PC-9 (cell line): ENCODE data around the gene SYT11. TPM values are rescaled to one million over a fixed set of nuclear protein-coding genes. Genes with fewer than 3 reads are reported as not detected.

Experiments
- BruUV-seq: library from RNA; stranded (reverse); fragments of 400-500 nt; replicated peaks from 2 replicates; lab custom pipeline; 2021; lab: Mats Ljungman, UMichigan
- CTCF ChIA-PET: fragments of 300-600 bp; sonication (Branson Sonifier 250); formaldehyde crosslinking; loops from one replicate; lab custom pipeline; 2022; ENCODE audit warnings: antibody characterized with exemption; lab: Charles Lee
- POLR2A ChIA-PET: fragments of 300-600 bp; sonication (Branson Sonifier 250); formaldehyde crosslinking; loops from one replicate; lab custom pipeline; 2022; ENCODE audit warnings: antibody characterized with exemption; ENCODE audit not compliant: unreplicated experiment; lab: Charles Lee
- DNase-seq, 2 experiments: peaks; one replicate each; pipeline versions ENCODE4 v3.0.0 to v3.0.0-alpha.2; 2015 to 2022; ENCODE audit warnings: mixed read lengths in 1 of 2
- H2AFZ ChIP-seq: fragments of 200-600 bp; sonication (generic); 2 replicates; pipeline ENCODE4 v1.8.1; 2017; ENCODE audit warnings: antibody characterized with exemption
- H3F3A ChIP-seq: fragments of 200-600 bp; sonication (generic); 2 replicates; pipeline ENCODE4 v1.8.1; 2017; ENCODE audit warnings: antibody characterized with exemption, mild to moderate bottlenecking, low read depth; ENCODE audit not compliant: insufficient read depth
- H3K27ac ChIP-seq: fragments of 200-600 bp; sonication (generic); 2 replicates; pipeline ENCODE4 v1.6.1; 2016; ENCODE audit warnings: mixed run types
- H3K27me3 ChIP-seq: fragments of 200-600 bp; sonication (generic); 2 replicates; pipeline ENCODE4 v1.6.1; 2016; ENCODE audit warnings: low read depth, mixed run types; ENCODE audit not compliant: insufficient read depth
- H3K36me3 ChIP-seq: fragments of 200-600 bp; sonication (generic); 2 replicates; pipeline ENCODE4 v1.6.1; 2016; ENCODE audit warnings: low read depth, mixed run types
- H3K4me1 ChIP-seq: fragments of 200-600 bp; sonication (generic); replicated peaks from 2 replicates; pipeline ENCODE4 v1.6.1; 2016; ENCODE audit warnings: mixed run types; ENCODE audit not compliant: insufficient read depth
- H3K4me2 ChIP-seq: fragments of 200-600 bp; sonication (generic); 2 replicates; pipeline ENCODE4 v1.6.1; 2017; ENCODE audit warnings: mixed run types
- H3K4me3 ChIP-seq: fragments of 200-600 bp; sonication (generic); 2 replicates; pipeline ENCODE4 v1.6.1; 2016; ENCODE audit warnings: mixed run types
- H3K79me2 ChIP-seq: fragments of 200-600 bp; sonication (generic); 2 replicates; pipeline ENCODE4 v1.6.1; 2017; ENCODE audit warnings: low read depth, mixed run types
- H3K9me2 ChIP-seq: fragments of 200-600 bp; sonication (generic); 2 replicates; pipeline ENCODE4 v1.8.1; 2017; ENCODE audit warnings: mild to moderate bottlenecking; ENCODE audit not compliant: insufficient read depth
- H3K9me3 ChIP-seq: fragments of 200-600 bp; sonication (generic); 2 replicates; pipeline ENCODE4 v1.8.1; 2016; ENCODE audit warnings: low read depth; ENCODE audit not compliant: insufficient read depth
- H4K20me1 ChIP-seq: fragments of 200-600 bp; sonication (generic); 2 replicates; pipeline ENCODE4 v1.8.1; 2017; ENCODE audit not compliant: insufficient read depth
- EZH2 ChIP-seq: fragments of 200-600 bp; sonication (generic); IDR thresholded peaks from 2 replicates; pipeline ENCODE4 v1.8.0; 2017; ENCODE audit warnings: antibody characterized with exemption, low read depth
- intact Hi-C: fragments of 100-400 bp; cut with micrococcal nuclease; formaldehyde crosslinking; loops from one replicate; pipeline ENCODE4 v1.10.0; 2022; ENCODE audit not compliant: unreplicated experiment
- total RNA-seq: library from RNA; stranded (reverse); gene quantifications from 2 replicates; pipeline ENCODE4 v1.2.3, GENCODE V29; 2021
- TF ChIP-seq, protein P1 (sequence below): fragments of 200-600 bp; sonication (generic); conservative IDR thresholded peaks from 2 replicates; pipeline ENCODE4 v1.6.1; 2017; ENCODE audit warnings: mixed run types, antibody characterized with exemption, mild to moderate bottlenecking, moderate library complexity

Gene SYT11
- total RNA-seq, 1 experiment from 2014 or later: 0.09 TPM

DNA sequence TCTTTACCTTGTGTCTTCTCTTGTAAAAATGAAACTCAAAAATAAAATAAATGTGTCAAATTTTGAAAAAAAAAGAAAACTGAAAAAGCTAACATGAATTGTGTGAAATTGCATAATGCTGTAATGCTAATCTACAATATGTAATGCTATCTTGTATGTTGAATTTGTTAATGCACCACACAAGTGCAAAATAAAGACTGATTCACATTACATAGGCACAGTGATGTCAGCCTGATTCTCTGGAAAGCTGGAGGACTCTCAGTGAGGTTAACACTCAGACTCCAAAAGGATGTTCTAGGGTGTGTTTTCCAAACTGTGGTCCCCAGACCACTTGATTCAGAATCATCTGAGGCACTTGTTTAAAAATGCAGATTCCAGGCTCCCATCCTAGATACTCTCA, 25.6 kb downstream of the SYT11 start:
- TF ChIP-seq EZH2: no peak
- TF ChIP-seq, protein P1, sequence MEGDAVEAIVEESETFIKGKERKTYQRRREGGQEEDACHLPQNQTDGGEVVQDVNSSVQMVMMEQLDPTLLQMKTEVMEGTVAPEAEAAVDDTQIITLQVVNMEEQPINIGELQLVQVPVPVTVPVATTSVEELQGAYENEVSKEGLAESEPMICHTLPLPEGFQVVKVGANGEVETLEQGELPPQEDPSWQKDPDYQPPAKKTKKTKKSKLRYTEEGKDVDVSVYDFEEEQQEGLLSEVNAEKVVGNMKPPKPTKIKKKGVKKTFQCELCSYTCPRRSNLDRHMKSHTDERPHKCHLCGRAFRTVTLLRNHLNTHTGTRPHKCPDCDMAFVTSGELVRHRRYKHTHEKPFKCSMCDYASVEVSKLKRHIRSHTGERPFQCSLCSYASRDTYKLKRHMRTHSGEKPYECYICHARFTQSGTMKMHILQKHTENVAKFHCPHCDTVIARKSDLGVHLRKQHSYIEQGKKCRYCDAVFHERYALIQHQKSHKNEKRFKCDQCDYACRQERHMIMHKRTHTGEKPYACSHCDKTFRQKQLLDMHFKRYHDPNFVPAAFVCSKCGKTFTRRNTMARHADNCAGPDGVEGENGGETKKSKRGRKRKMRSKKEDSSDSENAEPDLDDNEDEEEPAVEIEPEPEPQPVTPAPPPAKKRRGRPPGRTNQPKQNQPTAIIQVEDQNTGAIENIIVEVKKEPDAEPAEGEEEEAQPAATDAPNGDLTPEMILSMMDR: no peak
- H3K27me3 ChIP-seq: no peaks in the 10 kb centered on the region
- no TSS peak for BruUV-seq
- ChIA-PET POLR2A (no interaction called here), CTCF (no interaction called here)
- H3K9me2 ChIP-seq: no peaks in the 10 kb centered on the region
- intact Hi-C loops: no loop called here
- H4K20me1 ChIP-seq: no peaks in the 10 kb centered on the region
- no peaks in the 10 kb centered on the region for H3F3A ChIP-seq
- no peaks in the 10 kb centered on the region for H3K36me3 ChIP-seq
- no peak overlapping the region for H3K4me2 ChIP-seq
- no peaks in the 10 kb centered on the region for H3K79me2 ChIP-seq
- H3K27ac ChIP-seq: no peak overlapping the region
- no peak overlapping the region for H2AFZ ChIP-seq
- no peaks in the 10 kb centered on the region for H3K9me3 ChIP-seq
- H3K4me3 ChIP-seq: no peak overlapping the region
- DNase-seq: no peak
- H3K4me1 ChIP-seq: no peaks in the 10 kb centered on the region

DNA sequence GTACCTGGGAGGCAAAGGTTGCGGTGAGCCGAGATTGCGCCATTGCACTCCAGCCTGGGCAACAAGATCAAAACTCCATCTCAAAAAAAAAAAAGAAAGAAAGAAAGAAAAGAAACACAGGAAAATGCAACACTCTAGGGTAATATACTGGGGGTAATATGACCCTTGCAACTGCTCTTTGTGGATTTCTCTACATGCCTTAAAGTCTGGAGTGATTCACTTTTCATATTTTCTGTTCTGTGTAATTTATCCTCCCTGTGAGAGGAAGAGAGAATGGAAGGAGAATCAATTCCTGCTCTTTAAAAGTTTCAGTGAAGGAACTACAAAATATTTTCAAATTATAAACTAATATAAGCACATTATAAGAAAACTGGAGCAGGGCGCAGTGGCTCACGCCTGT, 29.1 kb downstream of the SYT11 start:
- ChIA-PET POLR2A (no interaction called here), CTCF (no interaction called here)
- intact Hi-C loops: no loop called here
- H3K9me3 ChIP-seq: no peaks in the 10 kb centered on the region
- H4K20me1 ChIP-seq: no peaks in the 10 kb centered on the region
- peaks cover 14% of the 10 kb centered on the region for H3K4me1 ChIP-seq
- no peaks in the 10 kb centered on the region for H3K27me3 ChIP-seq
- H3K4me3 ChIP-seq: no peak overlapping the region
- BruUV-seq: no TSS peak
- no peak overlapping the region for H2AFZ ChIP-seq
- H3K36me3 ChIP-seq: no peaks in the 10 kb centered on the region
- no peaks in the 10 kb centered on the region for H3K79me2 ChIP-seq
- H3K9me2 ChIP-seq: no peaks in the 10 kb centered on the region
- no peak overlapping the region for H3K4me2 ChIP-seq
- TF ChIP-seq, protein P1: no peak
- no peak for TF ChIP-seq EZH2
- DNase-seq: no peak
- peaks cover 19% of the 10 kb centered on the region for H3F3A ChIP-seq
- H3K27ac ChIP-seq: no peak overlapping the region

DNA sequence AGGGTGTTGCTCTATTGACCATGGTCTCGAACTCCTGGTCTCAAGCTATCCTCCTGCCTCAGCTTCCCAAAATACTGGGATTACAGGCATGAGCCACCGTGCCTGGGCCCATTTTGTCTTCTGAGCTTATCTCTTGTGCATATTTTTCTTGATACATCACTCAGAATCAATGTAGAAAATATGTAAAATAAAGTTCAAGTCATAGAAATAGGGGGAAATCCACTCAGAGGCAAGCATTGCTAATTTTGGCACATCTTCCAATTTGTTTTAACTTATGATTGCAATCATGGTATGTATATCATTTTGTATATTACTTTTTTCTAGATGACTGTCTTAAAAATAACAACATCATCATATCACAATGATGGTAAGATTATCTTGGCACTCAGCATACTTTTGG, 30.2 kb downstream of the SYT11 start:
- H3K4me1 ChIP-seq: peaks cover 24% of the 10 kb centered on the region
- no peaks in the 10 kb centered on the region for H4K20me1 ChIP-seq
- no peak for TF ChIP-seq EZH2
- TF ChIP-seq, protein P1: no peak
- DNase-seq: no peak
- BruUV-seq: no TSS peak
- peaks cover 30% of the 10 kb centered on the region for H3F3A ChIP-seq
- no peaks in the 10 kb centered on the region for H3K9me3 ChIP-seq
- H3K36me3 ChIP-seq: no peaks in the 10 kb centered on the region
- H3K27me3 ChIP-seq: no peaks in the 10 kb centered on the region
- intact Hi-C loops: no loop called here
- ChIA-PET POLR2A (no interaction called here), CTCF (no interaction called here)
- no peaks in the 10 kb centered on the region for H3K79me2 ChIP-seq
- no peaks in the 10 kb centered on the region for H3K9me2 ChIP-seq
- no peak overlapping the region for H2AFZ ChIP-seq
- no peak overlapping the region for H3K4me2 ChIP-seq
- H3K27ac ChIP-seq: no peak overlapping the region
- no peak overlapping the region for H3K4me3 ChIP-seq
